Activated naive CD8-positive, alpha-beta T cell treated with anti-CD3 and anti-CD28 coated beads, Interleukin-2, amount 10 ng/mL, durations not matched to agents 7 days and 5 days (primary cell): ENCODE results near the gene GNAI1. TPM values are rescaled to one million over a fixed set of nuclear protein-coding genes. Genes with fewer than 3 reads are reported as not detected.

Experiments
- ATAC-seq: fragments of 150-1000 bp; cut with Tn5 transposase; one replicate; pipeline ENCODE4 v1.10.0; 2021; ENCODE audit warnings: low read depth, moderate library complexity
- POLR2A ChIA-PET: fragments of 350-600 bp; sonication (Branson Sonifier 250); formaldehyde crosslinking; loops from one replicate; lab custom pipeline; 2021; ENCODE audit warnings: antibody characterized with exemption; lab: Charles Lee
- DNase-seq: peaks from one replicate; pipeline ENCODE4 v3.0.0; 2021
- H3K27ac Mint-ChIP-seq: one replicate; pipeline ENCODE4 v1.8.0; 2022; ENCODE audit warnings: mild to moderate bottlenecking, mixed read lengths
- H3K27me3 Mint-ChIP-seq: one replicate; pipeline ENCODE4 v1.8.0; 2022; ENCODE audit warnings: mild to moderate bottlenecking, moderate library complexity, mixed read lengths
- H3K36me3 Mint-ChIP-seq: one replicate; pipeline ENCODE4 v1.8.0; 2021; ENCODE audit warnings: mild to moderate bottlenecking, mixed read lengths
- H3K4me1 Mint-ChIP-seq: one replicate; pipeline ENCODE4 v1.8.0; 2021; ENCODE audit warnings: mixed read lengths
- H3K4me3 Mint-ChIP-seq: one replicate; pipeline ENCODE4 v1.8.0; 2022; ENCODE audit warnings: mild to moderate bottlenecking, moderate library complexity, mixed read lengths
- H3K9me3 Mint-ChIP-seq: one replicate; pipeline ENCODE4 v1.8.0; 2021; ENCODE audit warnings: mixed read lengths
- total RNA-seq, 2 experiments: library from RNA; stranded (reverse); gene quantifications; one replicate each; pipeline ENCODE4 v1.2.3, GENCODE V29; 2021

GNAI1 gene
- total RNA-seq, 2 experiments from 2014 or later: 0.14 to 0.17 TPM

DNA sequence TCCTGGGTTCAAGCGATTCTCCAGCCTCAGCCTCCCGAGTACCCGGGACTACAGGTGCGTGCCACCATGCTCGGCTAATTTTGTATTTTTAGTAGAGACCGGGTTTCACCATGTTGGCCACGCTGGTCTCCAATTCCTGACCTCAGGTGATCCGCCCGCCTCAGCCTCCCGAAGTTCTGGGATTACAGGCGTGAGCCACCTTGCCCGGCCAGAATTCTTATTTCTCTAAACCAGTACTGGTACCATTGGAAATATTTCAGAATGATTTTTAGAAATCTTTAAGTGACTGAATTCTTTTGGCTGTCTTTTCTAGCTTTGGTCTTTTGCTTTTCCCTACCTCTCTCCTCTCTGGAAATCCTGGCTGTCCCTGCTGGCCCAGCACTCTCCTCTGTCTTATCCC is 2.8 kb downstream of the GNAI1 start:
- Mint-ChIP-seq H3K27ac (no peak overlapping the region), H3K4me1 (peaks cover 9% of the 10 kb centered on the region), H3K36me3 (no peaks in the 10 kb centered on the region), H3K4me3 (no peak overlapping the region), H3K27me3 (peaks cover 69% of the 10 kb centered on the region), H3K9me3 (no peaks in the 10 kb centered on the region)
- no peak for ATAC-seq
- DNase-seq: no peak
- POLR2A ChIA-PET: no interaction called here

DNA sequence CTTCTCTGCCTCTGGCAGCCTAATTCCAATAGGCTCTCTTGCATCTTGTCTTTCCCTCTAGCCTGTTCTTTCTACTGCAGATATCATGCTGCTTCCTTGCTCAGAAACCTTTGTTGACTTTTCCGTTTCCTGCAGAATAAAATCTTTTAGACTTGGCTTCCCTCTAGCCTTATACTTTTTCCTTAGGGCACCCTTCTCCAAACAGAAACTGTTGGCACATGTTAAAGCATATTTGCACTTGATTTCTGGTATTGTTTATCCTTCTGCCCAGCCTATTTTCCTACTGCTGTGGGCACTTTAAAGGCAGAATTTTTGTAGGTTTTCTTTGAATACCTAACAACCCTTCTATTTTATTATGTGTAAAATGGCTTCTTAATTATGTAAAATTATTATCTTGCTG is 4.6 kb downstream of the GNAI1 start:
- no peak for ATAC-seq
- POLR2A ChIA-PET: no interaction called here

DNA sequence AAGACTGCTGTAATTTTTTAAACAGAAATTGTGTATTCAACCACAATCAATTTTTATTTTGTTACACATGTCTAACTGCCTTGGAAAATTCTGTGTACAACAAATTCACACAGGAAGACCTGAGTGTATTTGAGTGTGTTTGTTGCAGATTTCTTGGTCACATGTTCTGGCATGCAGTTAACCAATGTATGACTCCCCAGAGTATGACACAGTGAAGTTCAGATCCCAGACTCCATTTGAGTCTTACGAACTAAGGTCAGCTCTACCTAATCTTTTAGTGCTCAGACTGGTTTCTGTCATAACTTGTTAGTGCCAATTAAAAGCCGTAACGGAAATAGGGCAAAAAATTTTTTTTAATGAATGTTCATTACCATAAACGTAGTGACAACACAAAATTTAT is 5.8 kb downstream of the GNAI1 start:
- H3K27ac Mint-ChIP-seq: no peak overlapping the region

More for the DNA sequence above, 4.6 kb downstream of the GNAI1 start:
- no peak overlapping the region for H3K4me3 Mint-ChIP-seq
- no peaks in the 10 kb centered on the region for H3K36me3 Mint-ChIP-seq
- H3K9me3 Mint-ChIP-seq: no peaks in the 10 kb centered on the region
- H3K4me1 Mint-ChIP-seq: peaks cover 5% of the 10 kb centered on the region
- no peak overlapping the region for H3K27ac Mint-ChIP-seq
- no peak for DNase-seq
- H3K27me3 Mint-ChIP-seq: peaks cover 53% of the 10 kb centered on the region

DNA sequence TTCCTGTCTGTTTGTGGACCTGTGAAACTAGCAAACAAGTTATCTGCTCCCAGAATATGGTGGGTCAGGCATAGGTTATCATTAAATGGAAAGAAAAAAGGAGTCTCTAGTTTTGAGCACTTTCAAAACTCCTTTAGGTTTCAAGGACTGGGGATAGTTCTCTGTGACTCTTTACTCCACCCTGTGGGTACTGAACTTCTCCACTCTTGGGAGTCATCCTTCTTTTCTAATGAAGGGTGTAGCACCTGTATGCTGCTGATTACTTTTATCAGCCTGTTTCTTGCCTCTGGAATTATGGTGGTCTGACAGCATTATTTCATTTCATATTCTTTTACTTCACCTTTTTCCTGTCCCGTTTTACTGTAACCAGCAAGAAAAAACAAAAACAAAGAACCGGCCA is 6.7 kb downstream of the GNAI1 start:
- ATAC-seq: no peak
- Mint-ChIP-seq H3K9me3 (no peaks in the 10 kb centered on the region), H3K36me3 (no peaks in the 10 kb centered on the region)

More for the DNA sequence above, 5.8 kb downstream of the GNAI1 start:
- peaks cover 58% of the 10 kb centered on the region for H3K27me3 Mint-ChIP-seq
- POLR2A ChIA-PET: no interaction called here
- no peak for ATAC-seq
- H3K4me3 Mint-ChIP-seq: no peak overlapping the region
- DNase-seq: no peak
- peaks cover 4% of the 10 kb centered on the region for H3K4me1 Mint-ChIP-seq
- no peaks in the 10 kb centered on the region for H3K36me3 Mint-ChIP-seq
- H3K9me3 Mint-ChIP-seq: no peaks in the 10 kb centered on the region

DNA sequence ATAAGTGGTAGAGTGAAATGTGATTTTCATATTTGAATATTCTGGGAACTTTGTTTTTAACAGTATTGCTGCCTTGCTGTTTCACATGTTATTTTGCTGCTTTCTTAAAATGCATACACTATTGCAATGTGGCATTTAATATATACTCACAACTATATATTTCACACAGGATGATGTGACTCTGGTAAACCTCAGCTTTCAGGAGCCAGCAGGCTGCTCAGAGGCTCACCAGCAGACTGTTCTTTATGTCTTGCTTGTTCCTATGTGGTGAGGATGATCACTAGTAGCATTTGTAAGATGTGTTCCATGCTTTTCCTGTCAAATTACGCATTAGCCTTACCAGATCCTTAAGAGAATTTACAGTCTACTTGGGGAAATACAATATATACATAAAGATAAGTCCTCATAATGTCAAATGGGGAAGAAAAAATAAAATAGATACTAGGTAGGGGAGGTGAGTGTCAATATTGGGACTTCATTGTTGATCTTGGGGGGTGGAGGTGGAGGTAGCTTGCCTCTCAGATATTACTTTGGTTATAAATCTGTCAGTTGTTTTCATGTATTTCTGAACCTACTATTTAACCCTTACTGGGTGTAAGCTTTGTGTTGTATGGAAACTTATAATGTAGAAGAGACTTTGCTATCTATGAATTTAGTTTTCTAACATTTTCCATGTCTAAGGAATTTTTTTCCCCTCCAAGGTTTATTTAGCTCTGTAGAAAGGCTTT is 8.4 kb downstream of the GNAI1 start:
- Mint-ChIP-seq H3K27ac (no peak overlapping the region), H3K4me1 (no peaks in the 10 kb centered on the region), H3K9me3 (no peaks in the 10 kb centered on the region)

More for the DNA sequence above, 6.7 kb downstream of the GNAI1 start:
- Mint-ChIP-seq H3K4me3 (no peak overlapping the region), H3K4me1 (no peaks in the 10 kb centered on the region), H3K27ac (no peak overlapping the region), H3K27me3 (peaks cover 56% of the 10 kb centered on the region)
- DNase-seq: no peak
- POLR2A ChIA-PET: no interaction called here

DNA sequence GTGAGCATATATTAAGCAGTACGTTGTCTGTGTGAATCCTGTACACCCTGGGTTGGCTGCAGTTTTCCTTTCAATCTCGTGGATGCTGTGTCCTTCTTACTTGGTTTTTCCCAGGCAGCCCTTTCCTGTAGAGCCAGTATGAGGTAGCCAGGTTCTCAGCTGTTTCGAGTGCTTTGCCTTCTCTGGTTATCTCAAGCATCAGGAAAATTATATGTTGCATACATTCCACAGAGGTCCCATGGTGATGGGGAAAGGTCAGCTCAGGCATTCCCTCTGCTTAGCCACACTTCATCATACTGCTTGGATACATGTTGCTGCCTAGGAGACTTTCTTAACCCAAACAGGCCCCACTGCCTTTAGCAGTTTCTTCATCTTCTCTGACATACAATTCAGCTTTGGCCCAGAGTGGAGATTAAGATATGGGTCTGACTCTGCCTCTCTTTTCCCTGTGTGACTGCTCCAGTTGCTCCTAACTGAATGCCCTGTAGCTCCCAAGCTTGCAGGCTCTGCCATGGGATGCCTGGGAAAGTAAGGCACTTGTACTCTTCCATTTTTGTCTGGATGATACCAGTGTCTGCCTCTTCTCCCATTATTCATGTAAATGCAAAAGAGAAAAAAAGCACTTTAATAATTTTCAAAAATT is 11.3 kb downstream of the GNAI1 start:
- Mint-ChIP-seq H3K9me3 (no peaks in the 10 kb centered on the region), H3K4me3 (no peak overlapping the region), H3K27ac (no peak overlapping the region), H3K4me1 (peaks cover 3% of the 10 kb centered on the region), H3K27me3 (peaks cover 37% of the 10 kb centered on the region), H3K36me3 (no peaks in the 10 kb centered on the region)
- DNase-seq: no peak
- POLR2A ChIA-PET: no interaction called here
- no peak for ATAC-seq

More for the DNA sequence above, 8.4 kb downstream of the GNAI1 start:
- H3K27me3 Mint-ChIP-seq: peaks cover 48% of the 10 kb centered on the region
- POLR2A ChIA-PET: no interaction called here
- H3K4me3 Mint-ChIP-seq: no peak overlapping the region
- DNase-seq (no peak), ATAC-seq (no peak)
- H3K36me3 Mint-ChIP-seq: no peaks in the 10 kb centered on the region

DNA sequence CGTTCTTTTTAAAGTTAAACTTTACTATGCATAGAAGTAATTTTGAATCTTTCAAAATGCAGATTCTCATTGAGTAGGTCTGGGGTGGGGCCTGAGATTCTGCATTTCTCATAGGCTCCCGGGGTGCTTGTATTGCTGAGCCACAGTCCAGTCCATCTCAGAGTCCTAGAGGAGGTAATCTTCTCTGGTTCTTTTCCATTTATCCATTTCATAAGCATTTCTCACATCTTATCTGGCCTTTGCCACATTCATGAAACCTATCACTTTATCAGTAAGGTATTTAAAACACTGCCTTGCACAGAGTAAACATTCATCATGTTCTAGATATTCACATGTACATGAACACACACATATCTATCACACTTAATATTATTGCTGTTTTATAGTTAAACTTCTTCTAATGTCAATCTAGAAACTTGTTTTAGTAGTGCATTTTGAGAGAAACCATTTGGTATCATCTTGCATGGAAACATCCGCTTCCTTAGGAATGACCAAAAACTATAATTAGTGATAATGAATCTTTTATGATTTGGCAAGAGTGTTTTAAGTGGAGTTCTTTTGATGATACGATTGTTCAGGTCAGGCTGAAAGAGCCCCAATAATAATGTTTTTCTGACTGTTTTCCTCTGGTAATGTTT is 12.0 kb downstream of the GNAI1 start:
- H3K27ac Mint-ChIP-seq: no peak overlapping the region
- no peak for DNase-seq
- no peak for ATAC-seq
- peaks cover 33% of the 10 kb centered on the region for H3K27me3 Mint-ChIP-seq
- no peaks in the 10 kb centered on the region for H3K9me3 Mint-ChIP-seq
- H3K36me3 Mint-ChIP-seq: no peaks in the 10 kb centered on the region
- peaks cover 9% of the 10 kb centered on the region for H3K4me1 Mint-ChIP-seq
- POLR2A ChIA-PET: no interaction called here
- H3K4me3 Mint-ChIP-seq: no peak overlapping the region

DNA sequence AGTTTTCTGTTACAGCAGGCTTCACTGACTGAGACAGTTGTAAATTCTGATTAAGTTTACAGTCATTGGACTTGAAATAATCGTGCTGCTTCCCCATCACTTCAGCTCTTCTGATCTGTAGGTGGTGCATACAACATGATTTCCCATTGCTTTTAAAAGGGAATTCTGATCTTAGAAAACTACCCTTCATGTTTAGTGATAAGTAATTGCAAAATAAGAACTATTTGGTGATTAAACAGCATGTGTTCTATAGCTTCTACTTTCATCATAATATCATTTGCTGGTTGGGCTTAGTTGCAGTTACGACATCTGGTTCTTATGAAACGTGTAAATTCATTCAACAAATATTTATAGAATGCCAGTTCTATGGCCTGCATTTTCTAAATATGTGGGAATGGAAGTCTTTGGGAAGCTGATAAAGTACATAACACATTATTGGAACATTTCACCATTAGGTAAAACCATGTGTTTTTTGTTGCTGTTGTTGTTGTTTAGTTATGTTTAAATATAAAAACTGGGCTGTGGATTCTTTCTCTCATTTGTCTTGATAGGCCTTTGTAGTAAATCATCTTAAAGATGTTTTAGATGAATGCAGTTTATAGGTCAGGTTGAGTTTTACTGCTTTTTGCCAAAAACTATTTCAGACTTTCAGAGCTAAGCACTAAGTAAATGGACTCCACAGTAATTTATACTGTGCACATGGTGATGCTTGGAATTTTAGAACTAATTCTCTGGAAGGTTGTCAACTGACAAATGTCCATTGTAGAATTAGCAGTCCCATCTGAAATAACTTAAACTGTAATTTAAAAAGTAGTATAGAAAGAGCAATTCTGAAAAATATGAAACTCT is 13.1 kb downstream of the GNAI1 start:
- ATAC-seq (no peak), DNase-seq (no peak)
- Mint-ChIP-seq H3K27me3 (peaks cover 23% of the 10 kb centered on the region), H3K4me1 (peaks cover 9% of the 10 kb centered on the region), H3K27ac (no peak overlapping the region), H3K9me3 (no peaks in the 10 kb centered on the region), H3K36me3 (no peaks in the 10 kb centered on the region), H3K4me3 (no peak overlapping the region)
- POLR2A ChIA-PET: interaction anchor here (0.7 kb wide), 1 partner anchor 458 kb away, joined by 5 read pairs; no protein-coding TSS in a partner anchor

DNA sequence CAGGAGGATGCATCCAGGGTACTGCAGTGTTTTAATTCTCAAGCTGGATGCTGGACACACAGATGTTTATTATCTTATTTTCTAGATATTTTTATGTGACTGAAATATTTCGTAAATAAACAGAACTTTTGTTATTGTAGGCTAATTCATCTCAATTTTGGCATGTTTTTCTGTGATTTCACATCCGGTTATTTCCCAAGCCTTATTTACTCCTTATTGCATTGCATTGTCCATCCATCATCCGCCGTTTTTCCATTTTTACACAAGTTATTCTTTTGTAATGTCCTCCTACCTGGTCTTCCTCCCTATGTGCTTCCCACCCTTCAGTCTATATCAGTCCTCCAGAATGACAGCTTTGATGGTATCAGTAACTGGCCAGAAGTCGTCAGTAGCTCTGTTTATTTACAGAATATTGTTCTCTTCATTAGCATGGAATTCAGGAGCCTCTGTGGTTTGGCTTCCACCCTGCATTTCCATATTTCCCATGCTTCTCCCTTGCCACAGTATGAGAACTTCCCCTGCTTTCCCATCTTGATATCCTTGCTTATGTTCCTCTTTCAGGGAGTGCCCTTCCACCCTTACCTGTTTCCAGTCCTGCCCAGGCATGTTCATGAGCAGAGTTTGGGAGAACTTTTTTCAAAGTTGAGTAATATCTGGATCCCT is 16.1 kb downstream of the GNAI1 start:
- POLR2A ChIA-PET: no interaction called here
- H3K36me3 Mint-ChIP-seq: no peaks in the 10 kb centered on the region
- no peak overlapping the region for H3K27ac Mint-ChIP-seq
- peaks cover 13% of the 10 kb centered on the region for H3K27me3 Mint-ChIP-seq
- DNase-seq: no peak
- peaks cover 9% of the 10 kb centered on the region for H3K4me1 Mint-ChIP-seq
- H3K4me3 Mint-ChIP-seq: no peak overlapping the region
- no peak for ATAC-seq
- no peaks in the 10 kb centered on the region for H3K9me3 Mint-ChIP-seq

DNA sequence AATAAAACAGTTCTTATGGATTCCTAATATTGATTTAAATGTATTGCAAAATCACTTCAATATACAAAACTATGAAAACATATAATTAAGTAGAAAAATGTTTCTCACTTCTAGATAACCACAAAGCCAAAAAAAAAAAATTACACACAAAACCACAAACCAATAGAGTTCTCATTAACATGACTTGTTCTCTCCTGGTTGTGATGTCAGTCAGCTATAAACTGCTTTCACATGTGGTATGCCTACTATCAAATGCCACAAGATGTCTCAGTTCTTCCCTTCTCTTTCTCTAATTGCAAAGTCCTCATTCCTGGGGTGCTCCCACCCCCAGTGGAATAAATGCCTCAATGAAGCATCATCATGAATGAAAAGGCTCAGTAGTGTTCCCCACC is 16.6 kb downstream of the GNAI1 start:
- no peak for DNase-seq
- Mint-ChIP-seq H3K27ac (no peak overlapping the region), H3K4me1 (peaks cover 9% of the 10 kb centered on the region), H3K4me3 (no peak overlapping the region), H3K36me3 (no peaks in the 10 kb centered on the region), H3K27me3 (peaks cover 10% of the 10 kb centered on the region), H3K9me3 (no peaks in the 10 kb centered on the region)
- ATAC-seq: peak; percentile 45
- POLR2A ChIA-PET: no interaction called here

DNA sequence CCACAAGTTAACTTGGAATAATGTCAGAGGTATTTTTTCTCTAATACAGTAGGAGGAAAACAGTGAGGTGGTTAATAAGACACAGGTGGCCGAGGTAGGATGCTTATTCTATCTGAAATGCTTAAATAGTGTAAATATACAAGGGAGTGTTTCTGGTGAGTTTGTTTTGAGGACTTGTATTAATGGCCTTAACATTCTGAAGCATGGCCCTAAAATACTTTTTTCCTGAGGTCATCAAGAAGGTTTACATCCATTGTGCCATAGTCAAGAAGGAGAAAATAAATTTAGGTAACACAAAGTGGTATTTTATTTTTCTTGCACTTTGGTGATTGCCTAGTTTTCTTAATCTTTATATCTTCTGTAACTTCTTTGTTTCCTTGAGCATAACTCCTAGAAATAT is 18.8 kb downstream of the GNAI1 start:
- ATAC-seq (no peak), DNase-seq (no peak)
- no peak overlapping the region for H3K27ac Mint-ChIP-seq
- no peaks in the 10 kb centered on the region for H3K9me3 Mint-ChIP-seq
- POLR2A ChIA-PET: no interaction called here
- H3K4me3 Mint-ChIP-seq: no peak overlapping the region
- H3K27me3 Mint-ChIP-seq: no peaks in the 10 kb centered on the region
- no peaks in the 10 kb centered on the region for H3K36me3 Mint-ChIP-seq
- H3K4me1 Mint-ChIP-seq: peaks cover 9% of the 10 kb centered on the region

DNA sequence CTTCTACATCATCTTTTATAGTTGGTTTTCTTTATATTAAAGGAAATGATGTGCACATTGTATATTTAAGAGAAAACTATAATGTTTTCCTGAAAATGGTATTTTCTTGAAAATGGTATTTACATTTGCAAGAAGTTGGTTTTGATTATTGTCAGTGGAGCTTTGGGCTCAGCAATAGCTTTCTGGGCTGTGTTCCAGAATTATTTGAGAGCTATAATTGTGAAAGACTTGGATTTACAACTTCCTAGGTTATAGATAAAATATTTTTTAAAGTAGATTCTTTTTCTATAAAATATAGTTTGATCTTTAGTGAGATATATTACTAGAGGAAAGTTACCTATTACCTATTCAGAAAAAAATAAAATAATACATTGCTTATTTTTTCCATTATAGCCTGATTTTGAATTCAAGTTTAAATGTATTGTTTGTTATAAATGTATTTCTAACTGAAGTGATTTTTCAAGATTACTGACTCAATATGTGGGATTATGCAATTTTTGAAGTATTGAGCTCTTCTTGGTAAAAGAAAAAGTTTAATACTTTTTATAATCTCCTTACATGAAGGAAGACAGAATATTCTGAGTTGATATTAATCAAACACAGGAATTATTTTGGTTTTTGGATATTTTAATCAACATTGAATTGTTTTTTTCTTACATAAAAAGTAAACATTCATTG is 20.2 kb downstream of the GNAI1 start:
- Mint-ChIP-seq H3K27ac (no peak overlapping the region), H3K27me3 (no peaks in the 10 kb centered on the region), H3K36me3 (no peaks in the 10 kb centered on the region), H3K9me3 (no peaks in the 10 kb centered on the region), H3K4me3 (no peak overlapping the region), H3K4me1 (peaks cover 9% of the 10 kb centered on the region)
- DNase-seq (no peak), ATAC-seq (no peak)
- POLR2A ChIA-PET: no interaction called here
